PC-3 (cell line): ENCODE measurements around the gene ZNF30. TPM values are rescaled to one million over a fixed set of nuclear protein-coding genes. Genes with fewer than 3 reads are reported as not detected.
"Not testable (repeated sequence)": the region's sequence is repeated elsewhere in the genome, so short reads cannot be mapped to it uniquely, and the experiment has no call there.

Experiments used
- ATAC-seq: fragments of 200-7000 bp; cut with Tn5 transposase; 2 replicates; pipeline ENCODE4 v1.9.1; 2020; ENCODE audit warnings: mild to moderate bottlenecking, moderate library complexity
- BruUV-seq: library from RNA; stranded (reverse); fragments of 400-500 nt; replicated peaks from 2 replicates; lab custom pipeline; 2021; lab: Mats Ljungman, UMichigan
- CTCF ChIA-PET: fragments of 300-600 bp; sonication (Branson Sonifier 250); formaldehyde crosslinking; loops from one replicate; lab custom pipeline; 2022; ENCODE audit warnings: antibody characterized with exemption; lab: Charles Lee
- POLR2A ChIA-PET: fragments of 300-600 bp; sonication (Branson Sonifier 250); formaldehyde crosslinking; loops from one replicate; lab custom pipeline; 2022; ENCODE audit warnings: antibody characterized with exemption; ENCODE audit not compliant: unreplicated experiment; lab: Charles Lee
- DNase-seq: peaks from one replicate; pipeline ENCODE4 v3.0.0-alpha.2; 2015
- H2AFZ ChIP-seq: fragments of 300-600 bp; sonication (generic); 2 replicates; pipeline ENCODE4 v1.6.0; 2016; ENCODE audit warnings: antibody characterized with exemption, low read length
- H3F3A ChIP-seq: fragments of 300-600 bp; sonication (generic); one replicate; pipeline ENCODE4 v1.6.0; 2017; ENCODE audit warnings: antibody characterized with exemption, low read length, control low read depth, mild to moderate bottlenecking; ENCODE audit not compliant: unreplicated experiment
- H3K27ac ChIP-seq: fragments of 300-600 bp; sonication (generic); 2 replicates; pipeline ENCODE4 v1.5.1; 2016; ENCODE audit warnings: mild to moderate bottlenecking, low read length
- H3K27me3 ChIP-seq: fragments of 300-600 bp; sonication (generic); 2 replicates; pipeline ENCODE4 v1.6.1; 2016; ENCODE audit warnings: low read length, mixed read lengths
- H3K36me3 ChIP-seq: fragments of 300-600 bp; sonication (generic); 2 replicates; pipeline ENCODE4 v1.6.1; 2016; ENCODE audit warnings: low read depth, mixed run types, low read length, mixed read lengths
- H3K4me1 ChIP-seq: fragments of 300-600 bp; sonication (generic); 2 replicates; pipeline ENCODE4 v1.5.1; 2016; ENCODE audit warnings: low read length; ENCODE audit not compliant: insufficient read depth
- H3K4me2 ChIP-seq: fragments of 300-600 bp; sonication (generic); 2 replicates; pipeline ENCODE4 v1.6.0; 2016; ENCODE audit warnings: low read length
- H3K4me3 ChIP-seq: fragments of 300-600 bp; sonication (generic); 2 replicates; pipeline ENCODE4 v1.5.1; 2016; ENCODE audit warnings: mild to moderate bottlenecking, low read length, mixed read lengths
- H3K79me2 ChIP-seq: fragments of 300-600 bp; sonication (generic); 2 replicates; pipeline ENCODE4 v1.6.1; 2017; ENCODE audit warnings: low read length, mixed read lengths
- H3K9ac ChIP-seq: fragments of 300-600 bp; sonication (generic); 2 replicates; pipeline ENCODE4 v1.6.0; 2016; ENCODE audit warnings: mild to moderate bottlenecking, low read length
- H3K9me2 ChIP-seq: fragments of 300-600 bp; sonication (generic); replicated peaks from 2 replicates; pipeline ENCODE4 v1.6.1; 2016; ENCODE audit warnings: mixed run types, low read length, mixed read lengths
- H3K9me3 ChIP-seq: fragments of 300-600 bp; sonication (generic); 2 replicates; pipeline ENCODE4 v1.6.1; 2016; ENCODE audit warnings: low read length, mixed read lengths
- H4K20me1 ChIP-seq: fragments of 300-600 bp; sonication (generic); 2 replicates; pipeline ENCODE4 v1.6.1; 2016; ENCODE audit warnings: low read length, mixed read lengths
- CTCF ChIP-seq: fragments of 300-600 bp; sonication (generic); conservative IDR thresholded peaks from 2 replicates; pipeline ENCODE4 v1.5.1; 2017; ENCODE audit warnings: antibody characterized with exemption, low read depth, mild to moderate bottlenecking, low read length
- EZH2 ChIP-seq: fragments of 300-600 bp; sonication (generic); IDR thresholded peaks from one replicate; pipeline ENCODE4 v1.6.1; 2017; ENCODE audit warnings: antibody characterized with exemption, mild to moderate bottlenecking, low read length; ENCODE audit not compliant: unreplicated experiment
- EZH2phosphoT487 ChIP-seq: fragments of 300-600 bp; sonication (generic); IDR thresholded peaks from 2 replicates; pipeline ENCODE4 v1.6.1; 2018; ENCODE audit warnings: mild to moderate bottlenecking, antibody characterized with exemption, low read length, borderline replicate concordance
- intact Hi-C: fragments of 100-400 bp; cut with micrococcal nuclease; formaldehyde crosslinking; loops from 2 replicates; pipeline ENCODE4 v1.9.0; 2023
- total RNA-seq: library from RNA; depleted of rRNA; stranded (reverse); fragments of >200 nt; gene quantifications from 2 replicates; pipeline ENCODE4 v1.2.3, GENCODE V29; 2014

ZNF30 gene
- total RNA-seq, 1 experiment from 2014 or later, result 3.5 TPM

- Histone ChIP-seq H3K9me3 (no peaks in the 10 kb centered on the region), H3K27me3 (no peaks in the 10 kb centered on the region), H3K79me2 (peaks cover 13% of the 10 kb centered on the region), H3K4me2 (no peak overlapping the region), H3K9me2 (no peaks in the 10 kb centered on the region), H3F3A (no peaks in the 10 kb centered on the region), H3K9ac (no peak overlapping the region), H3K27ac (no peak overlapping the region), H3K36me3 (no peaks in the 10 kb centered on the region), H3K4me3 (no peak overlapping the region), H2AFZ (no peak overlapping the region), H4K20me1 (no peaks in the 10 kb centered on the region), H3K4me1 (peaks cover 5% of the 10 kb centered on the region; the same call in 1 of the 2 replicates)
- CTCF ChIA-PET, result interaction anchor here (1.0 kb wide), 1 partner anchor 99 kb away, joined by 3 read pairs; no protein-coding TSS in a partner anchor
- BruUV-seq, result no TSS peak
- ATAC-seq, result no peak
- DNase-seq, result no peak
- intact Hi-C loops, result no loop called here
- POLR2A ChIA-PET, result no interaction called here
- no peak for TF ChIP-seq CTCF
- TF ChIP-seq EZH2, result no peak
- TF ChIP-seq EZH2phosphoT487, result no peak
Observed at GRCh38 chr19:34967551-34967950, 40.8 kb downstream of the ZNF30 start.

- Histone ChIP-seq H3K9me3 (no peaks in the 10 kb centered on the region), H3K36me3 (no peaks in the 10 kb centered on the region), H4K20me1 (no peaks in the 10 kb centered on the region), H3K27me3 (no peaks in the 10 kb centered on the region), H3F3A (no peaks in the 10 kb centered on the region), H3K9me2 (no peaks in the 10 kb centered on the region), H3K27ac (no peak overlapping the region), H3K4me3 (no peak overlapping the region), H3K9ac (no peak overlapping the region), H3K4me2 (no peak overlapping the region), H3K4me1 (no peaks in the 10 kb centered on the region), H2AFZ (no peak overlapping the region), H3K79me2 (no peaks in the 10 kb centered on the region)
- no peak for ATAC-seq
- intact Hi-C loops, result no loop called here
- no TSS peak for BruUV-seq
- ChIA-PET CTCF (no interaction called here), POLR2A (no interaction called here)
- no peak for DNase-seq
- TF ChIP-seq EZH2 (no peak), CTCF (no peak), EZH2phosphoT487 (no peak)
Observed at GRCh38 chr19:34969721-34970120, 43.0 kb downstream of the ZNF30 start.

- H3K36me3 ChIP-seq, H3K27me3 ChIP-seq, H3K79me2 ChIP-seq, ATAC-seq, H3K27ac ChIP-seq, H3K4me1 ChIP-seq, DNase-seq, H3F3A ChIP-seq, CTCF ChIA-PET, BruUV-seq, H2AFZ ChIP-seq, POLR2A ChIA-PET, H3K9ac ChIP-seq, intact Hi-C loops, H3K9me3 ChIP-seq, H3K4me2 ChIP-seq, H4K20me1 ChIP-seq, H3K4me3 ChIP-seq, H3K9me2 ChIP-seq: not testable (repeated sequence)
Observed at GRCh38 chr19:34970185-34970780, 43.6 kb downstream of the ZNF30 start.
